NCI-H1092 (cell line): ENCODE data around the gene ANKIB1.
"Not testable (repeated sequence)": the region's sequence is repeated elsewhere in the genome, so short reads cannot be mapped to it uniquely, and the experiment has no call there.

Source experiments
- DNase-seq: peaks from one replicate; lab custom pipeline; 2025; lab: John Stamatoyannopoulos, UW

ANKIB1 gene

GRCh38 chr7:92403760-92404074 is 157.9 kb downstream of the ANKIB1 start:
- no peak for DNase-seq

- no peak for DNase-seq
Observed at GRCh38 chr7:92404170-92404614, 158.4 kb downstream of the ANKIB1 start.

GRCh38 chr7:92409357-92409756 is 163.6 kb downstream of the ANKIB1 start:
- no peak for DNase-seq

GRCh38 chr7:92410162-92410561 is 164.4 kb downstream of the ANKIB1 start:
- DNase-seq, result not testable (repeated sequence)

- no peak for DNase-seq
Observed at GRCh38 chr7:92412745-92413144, 167.0 kb downstream of the ANKIB1 start.

- no peak for DNase-seq
Observed at GRCh38 chr7:92413550-92413949, 167.8 kb downstream of the ANKIB1 start.

GRCh38 chr7:92415225-92415624 is 169.5 kb downstream of the ANKIB1 start:
- no peak for DNase-seq

- DNase-seq, result no peak
Observed at GRCh38 chr7:92417913-92418312, 172.1 kb downstream of the ANKIB1 start.

GRCh38 chr7:92421676-92422435 is 176.1 kb downstream of the ANKIB1 start:
- peak; percentile 67 for DNase-seq

- no peak for DNase-seq
Observed at GRCh38 chr7:92422926-92423325, 177.2 kb downstream of the ANKIB1 start.

- DNase-seq, result no peak
Observed at GRCh38 chr7:92423710-92424131, 177.9 kb downstream of the ANKIB1 start.

GRCh38 chr7:92425311-92425947 is 179.7 kb downstream of the ANKIB1 start:
- DNase-seq, result no peak

GRCh38 chr7:92427193-92427592 is 181.4 kb downstream of the ANKIB1 start:
- no peak for DNase-seq

- DNase-seq, result no peak
Observed at GRCh38 chr7:92432299-92432946, 186.6 kb downstream of the ANKIB1 start.

GRCh38 chr7:92433019-92433418 is 187.2 kb downstream of the ANKIB1 start:
- DNase-seq, result no peak

- DNase-seq, result no peak
Observed at GRCh38 chr7:92435542-92435941, 189.8 kb downstream of the ANKIB1 start.

GRCh38 chr7:92436612-92437445 is 191.1 kb downstream of the ANKIB1 start:
- no peak for DNase-seq

- DNase-seq, result no peak
Observed at GRCh38 chr7:92437956-92438491, 192.2 kb downstream of the ANKIB1 start.

GRCh38 chr7:92442720-92443119 is 196.9 kb downstream of the ANKIB1 start:
- not testable (repeated sequence) for DNase-seq

- DNase-seq, result no peak
Observed at GRCh38 chr7:92446869-92447344, 201.1 kb downstream of the ANKIB1 start.

- DNase-seq, result peak; percentile 94
Observed at GRCh38 chr7:92447345-92448204, 201.8 kb downstream of the ANKIB1 start, which contains the start of gene GATAD1. Gene GATAD1 (plus strand): TSS chr7:92447482. CDS start chr7:92447730, 248 bp downstream.
